ENCODE results near the gene SNUPN. TPM values are rescaled to one million over a fixed set of nuclear protein-coding genes. Genes with fewer than 3 reads are reported as not detected.

SNUPN gene
- total and polyA plus RNA-seq, 2 donors (not counting 1 experiment from before 2014, with no cell fraction given), result 10.5 to 23.5 TPM

DNA sequence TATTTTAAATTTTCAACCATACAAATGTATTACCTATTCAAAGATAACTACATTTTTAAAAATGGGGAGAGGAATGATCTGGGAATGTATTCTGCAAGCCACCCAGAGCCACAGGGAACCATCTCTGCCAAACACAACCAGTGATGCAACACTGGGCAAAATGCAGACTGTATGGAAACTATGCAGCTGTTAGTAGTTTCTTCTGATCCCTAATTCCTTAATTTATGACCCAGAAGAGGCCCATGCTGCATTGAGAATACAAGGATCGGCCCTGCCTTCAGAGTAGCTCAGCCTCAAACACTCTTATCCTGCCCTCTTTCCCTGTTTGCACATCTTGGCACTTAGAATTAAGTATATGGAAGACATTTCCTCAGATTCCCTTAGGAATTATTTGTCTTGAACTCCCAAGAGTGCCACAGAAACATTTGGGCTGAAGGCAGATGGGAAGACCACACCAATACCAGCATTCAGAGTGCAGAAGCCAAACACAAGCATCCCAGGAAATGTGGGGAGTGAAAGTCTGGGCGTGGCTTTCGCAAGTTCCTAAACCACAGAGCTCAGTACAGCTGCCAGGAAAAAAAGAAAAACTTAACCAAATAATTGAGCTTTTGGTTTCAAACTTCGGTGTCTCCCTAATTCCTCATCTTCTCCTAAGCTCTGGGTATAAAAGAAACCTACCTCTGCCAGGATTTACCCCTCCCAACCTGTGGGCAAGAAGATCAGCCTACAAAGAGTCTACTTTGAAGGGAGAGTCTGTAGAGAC, 5.3 kb downstream of the SNUPN start:
- ChIA-PET CTCF (interaction anchor here (0.8 to 0.9 kb wide), 2 partner anchors 13 to 111 kb away, joined by 3 read pairs; no protein-coding TSS in a partner anchor), POLR2A (no interaction called here)
- Histone ChIP-seq H3K4me1 (ENCODE audit: control insufficient read depth in 2 of 2, insufficient read depth in 2 of 2, low read length in 2 of 2) (peaks cover 0 to 7% of the 10 kb centered on the region in 2 donors), H3K36me3 (replicated peaks in 1 of 2; ENCODE audit: control extremely low read depth in 1 of 2, control insufficient read depth in 1 of 2, extremely low read depth in 1 of 2, insufficient read depth in 2 of 2, low read length in 1 of 2) (peaks cover 0 to 35% of the 10 kb centered on the region in 2 experiments), H3K79me2 (ENCODE audit: control insufficient read depth, insufficient read depth, low read length) (no peaks in the 10 kb centered on the region), H3K27me3 (replicated peaks in 1 of 4; ENCODE audit: control extremely low read depth in 1 of 4, control insufficient read depth in 3 of 4, insufficient read depth in 4 of 4, low read length in 3 of 4) (no peaks in the 10 kb centered on the region), H4K20me1 (ENCODE audit: control insufficient read depth, insufficient read depth, low read length, poor library complexity, severe bottlenecking) (no peaks in the 10 kb centered on the region), H3K9me3 (ENCODE audit: control extremely low read depth in 1 of 3, control insufficient read depth in 2 of 3, insufficient read depth in 1 of 3, low read length in 2 of 3) (no peaks in the 10 kb centered on the region), H3K4me2 (replicated peaks; ENCODE audit: low read depth, low read length, poor library complexity, severe bottlenecking) (no peak overlapping the region), H2AFZ (ENCODE audit: insufficient read depth, low read depth, low read length, poor library complexity, severe bottlenecking) (no peak overlapping the region), H3K9ac (ENCODE audit: low read length) (no peak overlapping the region), H3K4me3 (ENCODE audit: control extremely low read depth in 1 of 5, extremely low read depth in 1 of 5, insufficient read depth in 1 of 5, low read depth in 2 of 5, low read length in 4 of 5) (no peak overlapping the region), H3K27ac (ENCODE audit: low read length in 2 of 2) (no peak overlapping the region)
- peaks cover 10% of the 10 kb centered on the region for H3K4me1 Mint-ChIP-seq
- no peaks in the 10 kb centered on the region for H3K9me3 Mint-ChIP-seq (ENCODE audit: insufficient read depth)
- WGBS (ENCODE audit: insufficient coverage), result 100% methylated on average over 1 of the region's 4 CpGs
- intact Hi-C loops (cut with micrococcal nuclease), result no loop called here
- H3K4me3 Mint-ChIP-seq, result no peak overlapping the region
- no peak for DNase-seq
- no peak for ATAC-seq (ENCODE audit: low read depth)
- TF ChIP-seq EZH2 (IDR thresholded peaks at IDR 0.05; ENCODE audit: borderline replicate concordance, insufficient read depth, low read depth, low read length, poor library complexity, severe bottlenecking), result no peak
- TF ChIP-seq, protein P1, sequence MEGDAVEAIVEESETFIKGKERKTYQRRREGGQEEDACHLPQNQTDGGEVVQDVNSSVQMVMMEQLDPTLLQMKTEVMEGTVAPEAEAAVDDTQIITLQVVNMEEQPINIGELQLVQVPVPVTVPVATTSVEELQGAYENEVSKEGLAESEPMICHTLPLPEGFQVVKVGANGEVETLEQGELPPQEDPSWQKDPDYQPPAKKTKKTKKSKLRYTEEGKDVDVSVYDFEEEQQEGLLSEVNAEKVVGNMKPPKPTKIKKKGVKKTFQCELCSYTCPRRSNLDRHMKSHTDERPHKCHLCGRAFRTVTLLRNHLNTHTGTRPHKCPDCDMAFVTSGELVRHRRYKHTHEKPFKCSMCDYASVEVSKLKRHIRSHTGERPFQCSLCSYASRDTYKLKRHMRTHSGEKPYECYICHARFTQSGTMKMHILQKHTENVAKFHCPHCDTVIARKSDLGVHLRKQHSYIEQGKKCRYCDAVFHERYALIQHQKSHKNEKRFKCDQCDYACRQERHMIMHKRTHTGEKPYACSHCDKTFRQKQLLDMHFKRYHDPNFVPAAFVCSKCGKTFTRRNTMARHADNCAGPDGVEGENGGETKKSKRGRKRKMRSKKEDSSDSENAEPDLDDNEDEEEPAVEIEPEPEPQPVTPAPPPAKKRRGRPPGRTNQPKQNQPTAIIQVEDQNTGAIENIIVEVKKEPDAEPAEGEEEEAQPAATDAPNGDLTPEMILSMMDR (IDR thresholded peaks at IDR 0.05), result no peak
- no peaks in the 10 kb centered on the region for H3K27me3 Mint-ChIP-seq
- H3K27ac Mint-ChIP-seq, result no peak overlapping the region

DNA sequence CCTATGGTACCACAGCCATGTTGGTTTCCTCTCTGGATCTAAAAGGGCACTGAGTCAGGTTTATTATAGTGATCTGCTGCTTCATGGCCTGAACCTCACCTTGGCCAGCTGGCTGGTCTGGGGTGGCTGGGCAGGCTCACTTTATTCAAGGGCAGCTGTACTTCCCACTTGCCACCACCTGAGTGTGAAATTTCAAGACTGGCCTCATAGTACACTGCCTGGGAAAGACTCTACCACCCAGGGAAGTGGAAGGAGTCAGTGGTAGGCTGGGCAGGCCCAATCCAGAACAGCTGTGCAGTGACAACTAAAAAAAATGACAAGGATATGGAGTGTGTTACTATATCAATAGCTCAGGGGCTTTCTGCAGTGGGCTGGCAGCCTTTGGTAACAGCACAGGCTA, 8.8 kb downstream of the SNUPN start:
- no peak for DNase-seq
- Histone ChIP-seq H3K79me2 (ENCODE audit: control insufficient read depth, insufficient read depth, low read length) (no peaks in the 10 kb centered on the region), H3K9ac (ENCODE audit: low read length) (no peak overlapping the region), H3K4me3 (ENCODE audit: control extremely low read depth in 1 of 5, extremely low read depth in 1 of 5, insufficient read depth in 1 of 5, low read depth in 2 of 5, low read length in 4 of 5) (no peak overlapping the region), H3K27ac (ENCODE audit: low read length in 2 of 2) (no peak overlapping the region), H3K4me1 (ENCODE audit: control insufficient read depth in 2 of 2, insufficient read depth in 2 of 2, low read length in 2 of 2) (peaks cover 0 to 3% of the 10 kb centered on the region in 2 donors), H3K4me2 (replicated peaks; ENCODE audit: low read depth, low read length, poor library complexity, severe bottlenecking) (no peak overlapping the region), H3K9me3 (ENCODE audit: control extremely low read depth in 1 of 3, control insufficient read depth in 2 of 3, insufficient read depth in 1 of 3, low read length in 2 of 3) (no peaks in the 10 kb centered on the region), H3K36me3 (replicated peaks in 1 of 2; ENCODE audit: control extremely low read depth in 1 of 2, control insufficient read depth in 1 of 2, extremely low read depth in 1 of 2, insufficient read depth in 2 of 2, low read length in 1 of 2) (peaks cover 3 to 47% of the 10 kb centered on the region in 2 experiments), H2AFZ (ENCODE audit: insufficient read depth, low read depth, low read length, poor library complexity, severe bottlenecking) (no peak overlapping the region), H4K20me1 (ENCODE audit: control insufficient read depth, insufficient read depth, low read length, poor library complexity, severe bottlenecking) (no peaks in the 10 kb centered on the region), H3K27me3 (replicated peaks in 1 of 4; ENCODE audit: control extremely low read depth in 1 of 4, control insufficient read depth in 3 of 4, insufficient read depth in 4 of 4, low read length in 3 of 4) (no peaks in the 10 kb centered on the region)
- no peak overlapping the region for H3K27ac Mint-ChIP-seq
- no peaks in the 10 kb centered on the region for H3K9me3 Mint-ChIP-seq (ENCODE audit: insufficient read depth)
- ChIA-PET POLR2A (no interaction called here), CTCF (no interaction called here)
- H3K4me1 Mint-ChIP-seq, result peaks cover 6% of the 10 kb centered on the region
- H3K4me3 Mint-ChIP-seq, result no peak overlapping the region
- TF ChIP-seq EZH2 (IDR thresholded peaks at IDR 0.05; ENCODE audit: borderline replicate concordance, insufficient read depth, low read depth, low read length, poor library complexity, severe bottlenecking), result no peak
- TF ChIP-seq, protein P1 (IDR thresholded peaks at IDR 0.05), result no peak
- intact Hi-C loops (cut with micrococcal nuclease), result no loop called here
- ATAC-seq (ENCODE audit: low read depth), result no peak
- H3K27me3 Mint-ChIP-seq, result no peaks in the 10 kb centered on the region
